ENCODE data around the gene TRIOBP.
A peak's percentile ranks its signal among the peaks of the same experiment; 100 is the strongest.

The TRIOBP gene

DNA sequence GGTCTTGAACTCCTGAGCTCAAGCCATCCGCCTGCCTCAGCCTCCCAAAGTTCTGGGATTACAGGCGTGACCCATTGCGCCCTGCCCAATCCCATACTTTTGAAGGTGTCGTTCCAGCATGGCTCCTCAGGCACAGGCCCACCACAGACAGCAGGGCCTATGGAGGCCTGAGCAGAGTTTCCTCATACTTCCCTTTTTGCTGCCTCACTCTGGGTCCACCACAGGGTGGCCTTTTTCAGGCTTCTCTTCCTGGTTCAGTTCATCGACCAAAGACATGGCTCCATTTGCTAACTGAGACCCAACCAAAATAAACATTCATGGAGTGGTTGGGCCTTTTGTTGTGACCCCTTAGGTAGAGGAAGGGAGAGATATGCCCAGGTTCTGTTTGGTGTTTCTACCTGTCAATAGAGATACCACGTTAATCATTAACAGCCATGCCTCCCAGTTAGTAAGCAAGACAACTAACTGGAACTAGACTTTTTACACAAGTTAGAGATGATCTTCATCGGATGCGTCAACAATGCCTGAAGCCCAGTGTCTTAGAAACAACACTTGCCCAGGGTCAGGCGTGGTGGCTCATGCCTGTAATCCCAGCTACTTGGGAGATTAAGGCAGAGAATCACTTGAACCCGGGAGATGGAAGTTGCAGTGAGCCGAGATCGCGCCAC is 35.1 kb downstream of the TRIOBP start:
- DNase-seq, result no peak

DNA sequence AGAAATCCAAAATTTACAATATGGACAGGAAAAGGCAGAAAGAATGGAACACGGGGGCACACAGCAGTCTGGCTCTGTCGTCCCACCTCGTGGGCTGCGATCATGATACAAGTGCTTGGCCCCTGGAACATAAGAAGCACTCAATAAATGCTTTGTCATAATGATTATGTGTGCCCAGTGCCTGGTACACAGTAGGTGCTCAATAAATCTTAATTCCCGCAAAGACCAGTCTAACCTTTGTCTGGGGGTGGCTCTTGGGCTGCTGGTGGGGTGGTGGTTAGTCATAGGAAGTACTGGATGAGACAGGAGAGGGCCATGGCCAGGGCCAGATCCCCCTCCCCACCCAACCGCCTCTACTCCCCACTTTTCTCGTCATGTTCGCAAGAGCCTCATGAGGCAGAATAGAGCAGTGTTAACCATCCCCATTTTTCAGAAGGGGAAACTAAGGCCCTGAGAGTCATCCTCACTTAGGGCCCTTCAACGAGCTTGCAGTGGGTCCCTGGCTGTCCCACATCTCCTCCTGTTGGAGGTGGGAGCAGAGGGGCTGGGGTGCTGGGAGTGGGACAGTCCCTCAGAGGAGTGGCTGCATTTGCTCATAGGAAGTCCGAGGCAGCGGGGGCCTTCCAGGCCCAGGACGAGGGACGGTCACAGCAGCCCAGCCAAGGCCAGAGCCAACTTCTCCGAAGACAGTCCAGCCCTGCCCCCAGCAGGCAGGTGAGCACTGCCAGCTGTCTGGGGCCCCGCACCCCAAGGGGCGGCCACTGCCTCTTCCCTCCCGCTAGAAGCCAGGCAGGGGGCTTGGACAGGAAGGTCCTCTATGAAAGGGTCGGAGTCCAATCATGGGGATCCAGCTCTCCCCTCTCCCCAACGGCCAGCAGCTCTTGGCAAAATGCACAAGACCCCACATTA is 36.1 kb downstream of the TRIOBP start:
- DNase-seq, result no peak

DNA sequence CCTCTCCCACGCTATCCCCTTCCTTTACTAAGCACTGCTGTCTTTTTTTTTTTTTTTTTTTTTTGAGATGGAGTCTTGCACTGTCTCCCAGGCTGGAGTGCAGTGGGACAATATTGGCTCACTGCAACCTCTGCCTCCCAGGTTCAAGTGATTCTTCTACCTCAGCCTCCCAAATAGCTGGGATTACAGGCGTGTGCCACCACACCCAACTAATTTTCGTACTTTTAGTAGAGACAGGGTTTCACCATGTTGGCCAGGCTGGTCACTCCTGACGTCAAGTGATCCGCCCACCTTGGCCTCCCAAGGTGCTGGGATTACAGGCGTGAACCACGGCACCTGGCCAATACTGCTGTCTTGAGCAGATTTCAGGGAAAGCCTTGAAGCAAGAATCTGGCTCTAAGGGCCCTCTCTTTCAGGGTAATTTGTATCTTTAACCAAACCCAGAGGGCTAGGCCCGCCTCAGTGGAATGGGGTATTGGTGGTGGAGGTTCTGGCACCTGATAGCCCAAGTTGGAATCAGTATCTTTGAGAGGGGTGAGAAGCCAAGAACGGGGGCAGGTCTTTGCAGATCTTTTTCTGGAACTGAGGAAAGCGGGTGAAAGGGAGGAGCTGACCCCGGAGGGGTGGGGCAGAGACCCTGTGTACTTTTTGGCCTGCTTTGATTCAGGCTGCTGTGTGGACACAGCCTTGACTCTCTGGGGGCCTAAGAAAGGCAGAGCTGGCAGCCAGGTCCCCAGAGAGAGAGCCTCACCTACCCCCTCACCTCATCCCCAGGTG is 37.0 kb downstream of the TRIOBP start:
- no peak for DNase-seq

DNA sequence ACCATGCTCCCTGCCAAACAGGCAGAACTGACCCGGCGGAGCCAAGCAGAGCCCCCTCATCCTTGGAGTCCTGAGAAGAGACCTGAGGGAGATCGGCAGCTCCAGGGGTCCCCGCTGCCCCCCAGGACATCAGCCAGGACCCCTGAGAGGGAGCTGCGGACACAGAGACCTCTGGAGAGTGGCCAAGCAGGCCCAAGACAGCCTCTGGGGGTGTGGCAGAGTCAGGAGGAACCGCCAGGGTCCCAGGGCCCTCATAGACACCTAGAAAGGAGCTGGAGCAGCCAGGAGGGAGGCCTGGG is 37.5 kb downstream of the TRIOBP start:
- no peak for DNase-seq

DNA sequence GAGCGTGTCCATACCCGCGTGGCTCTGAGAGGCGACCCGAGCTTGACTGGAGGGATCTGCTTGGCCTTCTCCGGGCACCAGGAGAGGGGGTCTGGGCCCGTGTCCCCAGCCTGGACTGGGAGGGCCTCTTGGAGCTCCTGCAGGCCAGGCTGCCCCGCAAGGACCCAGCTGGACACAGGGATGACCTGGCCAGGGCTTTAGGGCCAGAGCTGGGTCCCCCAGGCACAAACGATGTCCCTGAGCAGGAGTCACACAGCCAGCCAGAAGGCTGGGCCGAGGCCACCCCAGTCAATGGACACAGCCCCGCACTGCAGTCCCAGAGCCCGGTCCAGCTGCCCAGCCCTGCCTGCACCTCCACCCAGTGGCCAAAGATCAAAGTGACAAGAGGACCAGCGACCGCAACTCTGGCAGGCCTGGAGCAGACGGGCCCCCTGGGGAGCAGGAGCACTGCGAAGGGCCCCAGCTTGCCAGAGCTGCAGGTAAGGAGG is 38.2 kb downstream of the TRIOBP start:
- no peak for DNase-seq

DNA sequence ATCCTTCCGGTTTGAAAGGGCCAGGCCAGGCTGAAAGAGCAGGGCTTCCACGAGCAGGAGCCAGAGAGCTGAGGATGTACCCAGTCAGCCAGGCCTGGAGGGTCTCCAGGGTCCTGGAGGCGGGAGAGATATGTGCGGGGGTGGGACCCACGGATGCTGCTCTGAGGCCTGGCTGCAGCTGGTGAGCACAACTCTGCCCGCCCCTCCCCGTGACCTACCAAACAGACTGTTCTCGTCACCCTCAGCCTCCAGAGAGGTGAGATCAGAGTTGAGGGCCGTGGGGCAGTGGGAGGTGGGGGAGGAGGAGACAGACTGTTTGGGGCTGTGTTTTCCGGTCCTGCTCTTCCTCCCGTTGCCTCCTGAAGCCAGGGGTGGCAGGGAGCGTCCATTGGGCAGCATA is 42.2 kb downstream of the TRIOBP start:
- no peak for DNase-seq

DNA sequence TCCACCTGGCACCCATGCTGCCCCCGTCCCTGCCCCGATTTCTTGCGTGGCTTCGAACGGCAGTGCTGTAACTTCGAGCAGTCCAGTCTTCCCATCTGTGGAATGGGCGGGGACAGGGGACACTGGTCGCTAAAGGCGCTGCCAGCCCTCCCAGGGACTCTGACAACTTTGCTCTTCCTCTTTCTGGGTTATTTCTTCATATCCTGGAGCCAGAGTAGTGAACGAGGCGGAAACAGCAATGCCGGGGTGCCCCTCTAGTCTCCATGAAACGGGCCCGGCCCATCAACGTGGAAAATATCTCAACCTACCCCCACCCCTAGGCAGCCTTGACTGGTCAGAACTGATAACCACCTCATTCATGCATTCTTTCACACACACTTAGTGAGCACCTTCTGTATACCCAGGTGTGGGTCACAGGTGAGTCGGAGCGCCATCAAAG is 42.8 kb downstream of the TRIOBP start:
- no peak for DNase-seq

DNA sequence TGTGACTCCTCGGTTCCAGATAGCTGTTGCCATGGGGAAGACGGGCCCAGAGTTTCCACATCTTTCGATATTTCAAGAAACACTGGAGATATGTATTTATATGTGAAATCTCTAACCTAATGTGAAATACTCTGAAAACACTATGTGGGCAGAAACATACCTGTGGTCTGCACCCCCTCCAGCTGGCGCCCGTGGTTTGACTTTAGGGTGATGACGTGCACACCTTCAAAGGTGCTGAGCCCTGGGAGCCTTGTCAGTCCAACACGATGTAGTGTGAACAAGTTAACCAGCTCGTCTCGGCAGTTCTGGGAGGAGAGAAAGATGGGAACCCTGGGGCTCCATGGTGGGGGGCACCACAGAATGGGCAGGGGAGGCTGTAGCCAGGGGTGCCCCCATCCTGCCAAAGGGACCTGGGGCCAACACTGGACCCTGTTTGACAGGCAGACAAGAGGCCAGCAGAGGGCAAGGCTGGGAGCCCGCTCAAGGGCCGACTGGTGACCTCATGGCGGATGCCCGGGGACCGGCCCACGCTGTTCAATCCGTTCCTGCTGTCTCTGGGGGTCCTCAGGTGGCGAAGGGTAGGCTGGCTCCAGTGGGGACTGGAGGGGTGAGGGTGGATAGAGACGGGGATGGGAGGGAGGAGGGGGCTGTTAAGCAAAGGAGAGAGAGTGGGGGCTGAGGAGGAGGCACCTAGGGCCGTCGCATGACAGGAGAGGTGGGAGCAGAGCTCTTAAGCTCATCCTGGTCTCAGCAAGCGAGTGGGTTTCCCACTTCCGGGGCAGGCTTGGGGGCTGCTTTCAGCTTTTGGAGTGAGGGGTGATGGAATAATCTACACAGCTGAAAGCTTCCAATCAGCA is 43.8 kb downstream of the TRIOBP start:
- peak; percentile 32 for DNase-seq

DNA sequence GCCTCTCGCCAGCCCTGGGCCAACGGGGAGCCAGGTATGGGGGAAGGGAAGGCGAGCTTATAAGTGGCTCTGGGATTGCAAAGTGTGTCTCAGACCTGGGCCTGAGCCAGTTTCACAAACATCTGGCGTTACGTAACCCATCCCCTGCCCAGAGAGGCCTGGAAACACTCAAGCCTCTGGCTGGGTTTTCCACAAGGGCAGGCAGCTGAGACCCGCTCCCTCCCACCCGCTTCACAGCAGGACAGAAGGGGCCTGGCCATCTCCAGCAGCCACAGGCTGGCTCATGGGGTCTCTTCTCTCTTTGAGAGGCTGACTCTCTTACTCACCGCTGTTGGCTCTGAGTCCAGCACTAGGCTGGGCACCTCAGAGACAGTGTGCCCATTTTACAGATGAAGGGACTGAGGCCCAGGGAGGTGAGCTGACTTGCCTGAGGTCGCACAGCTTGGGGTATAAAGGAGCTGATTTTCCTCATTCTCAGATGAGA is 44.5 kb downstream of the TRIOBP start:
- DNase-seq, result no peak

DNA sequence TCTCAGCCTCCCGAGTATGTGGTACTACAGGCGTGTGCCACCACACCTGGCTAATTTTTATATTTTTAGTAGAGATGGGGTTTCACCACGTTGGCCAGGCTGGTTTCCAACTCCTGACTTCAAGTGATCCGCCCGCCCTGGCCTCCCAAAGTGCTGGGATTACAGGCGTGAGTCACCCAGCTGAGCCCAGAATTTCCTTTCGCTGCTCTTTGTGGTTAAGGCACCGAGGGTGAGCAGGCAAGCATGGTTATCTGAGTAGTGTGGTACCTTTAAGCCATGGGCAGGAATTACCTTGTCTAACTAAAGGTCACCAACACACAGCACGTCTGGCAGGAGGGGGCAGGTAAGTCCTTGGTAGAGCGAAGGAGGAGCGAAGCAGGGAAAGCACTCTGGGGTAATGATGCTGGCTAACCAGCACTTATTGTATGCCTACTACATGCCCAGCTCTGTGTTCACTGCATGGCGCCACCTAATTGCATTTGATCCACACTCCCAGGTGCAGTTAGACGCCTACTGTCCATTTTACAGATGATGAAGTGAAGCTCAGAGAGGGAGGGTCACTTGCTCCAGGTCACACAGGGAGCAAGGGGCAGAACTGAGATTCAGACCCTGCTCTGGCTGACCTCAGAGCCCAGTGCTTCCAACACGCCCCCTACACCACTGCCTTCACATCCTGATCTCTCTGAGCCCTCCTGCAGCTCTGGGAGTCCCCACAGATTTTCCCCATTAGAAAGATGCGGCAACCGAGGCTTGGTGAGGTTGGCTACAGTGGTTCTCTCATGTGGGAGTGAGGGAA is 45.7 kb downstream of the TRIOBP start:
- no peak for DNase-seq

DNA sequence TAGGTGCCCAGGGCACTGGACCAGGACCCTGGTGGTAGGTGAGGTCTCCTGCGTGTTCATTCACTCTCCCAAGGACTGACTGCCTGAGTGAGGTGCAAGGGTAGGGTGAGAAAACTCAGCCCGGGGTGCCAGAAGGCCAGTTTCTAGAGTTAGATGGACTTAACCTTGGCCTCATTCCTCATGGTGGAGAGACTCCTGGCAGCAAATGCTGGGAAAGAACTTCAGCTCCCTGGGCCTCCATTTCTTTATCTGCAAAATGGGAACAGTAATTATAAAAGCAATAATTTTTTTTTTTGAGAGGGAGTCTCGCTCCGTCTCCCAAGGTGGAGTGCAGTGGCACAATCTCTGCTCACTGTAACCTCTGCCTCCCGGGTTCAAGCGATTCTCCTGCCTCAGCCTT is 47.7 kb downstream of the TRIOBP start:
- DNase-seq, result no peak

DNA sequence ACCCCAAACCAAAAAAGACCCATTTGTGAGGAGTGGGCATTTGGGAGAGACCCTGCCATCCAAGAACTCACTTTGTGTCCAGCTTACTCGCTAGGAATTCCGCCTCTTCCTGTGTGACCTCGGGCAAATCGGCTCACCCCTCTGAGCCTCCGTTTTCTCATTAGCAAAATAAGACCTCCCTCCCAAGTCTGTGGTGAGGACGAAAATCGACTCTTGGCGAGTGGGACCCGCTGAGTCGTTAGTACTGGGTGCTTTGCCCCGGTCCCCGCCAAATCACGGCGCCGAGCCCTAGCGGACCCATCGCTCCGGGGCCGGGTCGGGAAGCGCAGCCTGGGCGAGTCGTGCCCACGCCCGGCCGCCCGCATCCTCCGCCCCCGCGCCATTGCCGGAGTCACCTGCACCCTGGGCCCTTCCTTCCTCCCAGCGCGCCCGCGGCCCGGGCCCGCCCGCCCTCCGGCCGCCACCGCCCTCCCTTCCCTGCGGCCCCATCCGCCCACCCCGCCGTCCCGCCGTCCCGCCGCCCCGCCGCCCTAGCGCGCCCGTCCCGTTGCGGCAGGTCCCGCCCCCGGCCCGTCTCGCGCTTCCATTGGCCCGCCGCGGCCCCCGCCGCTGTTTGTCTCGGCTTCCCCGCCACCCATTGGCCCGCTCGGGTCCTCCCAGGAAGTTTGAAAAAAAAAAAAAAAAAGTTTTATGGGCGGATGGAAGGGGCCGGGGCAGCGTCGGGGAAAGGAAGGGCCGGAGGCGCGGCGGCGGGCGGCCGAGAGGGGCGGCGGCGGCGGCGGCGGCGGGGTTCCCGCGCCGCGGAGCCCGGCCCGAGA is 48.9 kb downstream of the TRIOBP start:
- DNase-seq, result peak; percentile 85

DNA sequence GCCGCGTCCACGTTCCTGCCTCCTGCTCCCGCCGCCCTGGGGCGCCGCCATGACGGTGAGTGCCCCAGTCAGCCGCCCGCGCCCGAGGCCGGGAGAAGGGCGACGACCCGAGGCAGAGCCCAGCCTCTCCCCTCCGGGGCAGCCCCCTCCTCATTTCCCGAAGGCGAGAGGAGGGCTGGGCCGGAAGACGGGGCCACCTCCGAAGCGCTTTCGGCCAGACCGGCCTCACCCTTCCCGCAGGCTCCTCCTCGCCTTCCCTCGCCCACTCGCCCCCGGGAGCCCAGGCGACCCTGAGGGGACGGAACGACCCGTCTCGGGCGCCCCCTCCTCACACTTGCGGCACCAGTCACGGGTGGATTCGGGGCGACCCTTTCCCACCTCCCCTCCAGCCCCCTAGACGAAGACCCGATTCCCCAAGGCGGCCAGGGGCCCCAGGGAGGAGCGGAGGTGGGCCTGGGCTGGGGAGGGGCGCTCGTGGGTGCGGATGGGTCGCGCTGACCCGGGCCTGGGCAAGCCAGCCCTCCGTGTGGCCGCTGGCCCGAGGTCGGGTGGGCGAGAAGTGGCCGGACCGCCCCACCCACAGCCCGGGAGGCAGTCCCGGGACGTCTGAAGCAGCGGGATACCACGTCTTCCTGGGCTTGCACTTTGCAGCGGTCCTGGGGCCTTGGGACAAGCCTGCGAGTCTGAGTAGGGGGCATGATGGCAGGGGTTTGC is 49.7 kb downstream of the TRIOBP start:
- DNase-seq, result no peak

DNA sequence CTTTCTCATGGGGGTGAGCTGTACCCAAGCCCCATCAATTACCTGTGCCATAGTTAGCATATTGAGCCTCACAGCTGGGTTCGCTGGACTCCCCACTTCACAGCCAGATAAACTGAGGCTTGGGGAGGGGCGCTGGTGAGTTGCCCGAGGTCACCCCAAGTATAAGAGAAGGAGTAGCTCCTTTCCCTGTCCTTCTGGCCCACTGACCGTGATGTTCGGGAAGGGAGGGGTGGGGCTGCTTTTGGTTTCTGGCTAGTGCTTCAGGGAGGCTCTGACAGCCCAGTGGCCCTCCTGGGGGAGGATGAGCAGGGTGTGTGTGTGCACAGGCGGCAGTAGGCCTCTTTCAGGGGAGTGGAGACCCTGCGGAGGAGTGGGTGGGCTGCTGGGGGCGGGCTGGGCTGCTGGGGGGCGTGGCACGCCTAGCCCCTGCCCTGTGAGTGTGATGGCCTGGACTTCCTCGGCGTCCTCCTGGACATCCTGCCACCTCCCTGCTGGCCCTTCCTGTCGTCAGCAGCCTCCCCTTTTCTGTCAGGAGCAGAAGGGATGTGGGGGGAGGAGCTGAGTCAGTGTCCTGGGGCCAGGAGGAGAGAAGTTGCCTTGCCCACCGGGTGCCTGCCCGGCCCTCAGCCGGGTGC is 50.3 kb downstream of the TRIOBP start:
- no peak for DNase-seq

DNA sequence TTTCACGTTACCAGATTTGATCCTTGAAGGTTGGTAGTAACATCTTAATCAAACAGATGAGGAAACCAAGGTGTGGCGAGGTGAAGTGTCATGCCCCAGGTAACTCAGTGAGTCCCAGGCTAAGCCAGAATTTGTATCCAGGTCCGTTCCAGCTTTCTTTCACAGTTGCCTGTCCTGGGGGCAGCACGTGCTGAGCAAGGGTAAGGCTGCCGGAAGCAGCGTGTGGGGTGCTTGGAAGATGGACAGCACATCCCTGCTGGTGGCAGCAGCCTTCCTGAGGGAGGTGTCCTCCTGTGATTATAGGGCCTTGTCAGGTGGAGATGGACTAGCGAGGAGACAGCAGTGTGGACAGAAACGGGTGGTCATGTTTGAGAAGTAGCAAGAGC is 50.9 kb downstream of the TRIOBP start:
- DNase-seq, result no peak

DNA sequence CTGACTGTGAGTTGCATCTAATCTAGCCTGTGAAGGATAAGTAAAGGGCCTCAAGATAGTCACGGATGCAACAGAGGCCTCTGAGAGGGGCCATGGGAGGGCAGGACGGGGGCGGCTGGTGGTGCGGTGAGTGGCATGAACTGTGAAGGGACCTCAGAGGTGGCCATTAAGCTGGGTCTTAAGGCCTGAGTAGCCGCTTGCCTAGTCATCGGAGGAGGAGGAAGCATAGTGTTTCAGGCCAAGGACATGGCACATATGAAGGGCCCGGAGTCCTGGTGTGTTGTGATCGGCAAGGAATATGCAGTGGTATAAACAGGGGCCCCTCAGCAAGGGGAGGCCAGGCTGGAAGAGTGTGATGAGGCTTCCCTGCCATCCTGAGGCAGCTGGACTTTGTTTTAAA is 51.8 kb downstream of the TRIOBP start:
- DNase-seq, result no peak

DNA sequence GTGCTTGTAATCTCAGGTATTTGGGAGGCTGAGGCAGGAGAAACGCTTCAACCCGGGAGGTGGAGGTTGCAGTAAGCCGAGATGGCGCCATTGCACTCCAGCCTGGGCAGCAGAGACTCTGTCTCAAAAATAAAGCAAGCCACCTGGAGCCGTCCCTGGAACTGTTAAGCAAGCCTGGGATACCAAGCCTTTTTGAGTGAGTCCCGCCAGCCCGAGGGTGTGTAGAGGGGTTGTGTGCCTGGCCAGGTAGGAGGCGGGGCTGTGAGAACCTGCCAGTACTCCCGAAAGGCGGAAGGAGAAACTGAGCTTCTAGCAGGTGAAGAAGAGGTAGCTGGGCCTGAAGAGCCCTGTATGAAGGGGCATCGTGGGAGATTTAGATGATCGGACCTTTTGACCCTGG is 52.4 kb downstream of the TRIOBP start:
- DNase-seq, result no peak

DNA sequence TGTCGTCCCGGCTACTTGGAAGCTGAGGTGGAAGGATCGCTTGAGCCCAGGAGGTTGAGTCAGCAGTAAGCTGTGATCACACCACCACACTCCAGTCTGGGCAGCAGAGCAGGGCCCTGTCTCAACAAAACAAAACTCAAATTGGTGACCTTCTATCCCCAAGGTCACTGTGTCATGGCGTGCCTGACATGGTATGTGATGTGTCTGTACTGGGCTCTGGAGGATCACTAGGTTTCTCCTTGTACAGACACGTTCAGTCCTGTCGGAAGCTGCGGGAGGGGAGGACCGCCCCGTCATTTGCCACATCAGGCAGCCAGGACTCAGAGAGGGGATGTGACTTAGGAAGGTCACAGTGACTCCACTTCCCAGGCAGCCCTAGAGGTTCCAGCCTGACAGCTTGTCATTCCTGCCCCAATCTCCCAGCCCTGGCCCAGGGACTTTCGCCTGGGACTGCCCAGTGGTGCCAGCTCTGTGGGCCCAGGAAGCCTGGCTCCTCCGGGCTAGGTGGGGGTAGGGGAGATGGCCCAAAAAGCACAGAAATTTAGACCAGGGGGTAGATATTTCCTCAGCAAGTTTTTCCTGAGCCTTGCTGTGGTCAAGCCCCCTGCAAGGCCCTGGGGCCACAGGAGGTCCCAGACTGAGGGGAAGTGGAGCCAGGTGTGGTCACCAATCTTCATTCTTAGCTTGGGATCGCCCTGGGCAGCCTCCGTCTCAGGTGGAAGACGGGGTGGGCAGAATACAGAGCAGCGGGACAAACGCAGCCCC is 53.2 kb downstream of the TRIOBP start:
- DNase-seq, result no peak
